A549 treated with GW870086 at 1 μM for 4 hours (cell line): Measurements from ENCODE around the gene OR6X1. TPM values are rescaled to one million over a fixed set of nuclear protein-coding genes. Genes with fewer than 3 reads are reported as not detected.

Experiments
- total RNA-seq: library from RNA; stranded (reverse); fragments of 200-300 nt; extraction: Qiagen RNA extraction; gene quantifications from 5 replicates; pipeline ENCODE4 v1.2.3, GENCODE V29; 2022; ENCODE audit warnings: low read depth

OR6X1 gene, protein sequence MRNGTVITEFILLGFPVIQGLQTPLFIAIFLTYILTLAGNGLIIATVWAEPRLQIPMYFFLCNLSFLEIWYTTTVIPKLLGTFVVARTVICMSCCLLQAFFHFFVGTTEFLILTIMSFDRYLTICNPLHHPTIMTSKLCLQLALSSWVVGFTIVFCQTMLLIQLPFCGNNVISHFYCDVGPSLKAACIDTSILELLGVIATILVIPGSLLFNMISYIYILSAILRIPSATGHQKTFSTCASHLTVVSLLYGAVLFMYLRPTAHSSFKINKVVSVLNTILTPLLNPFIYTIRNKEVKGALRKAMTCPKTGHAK
- not detected in 5 replicates for total RNA-seq

DNA sequence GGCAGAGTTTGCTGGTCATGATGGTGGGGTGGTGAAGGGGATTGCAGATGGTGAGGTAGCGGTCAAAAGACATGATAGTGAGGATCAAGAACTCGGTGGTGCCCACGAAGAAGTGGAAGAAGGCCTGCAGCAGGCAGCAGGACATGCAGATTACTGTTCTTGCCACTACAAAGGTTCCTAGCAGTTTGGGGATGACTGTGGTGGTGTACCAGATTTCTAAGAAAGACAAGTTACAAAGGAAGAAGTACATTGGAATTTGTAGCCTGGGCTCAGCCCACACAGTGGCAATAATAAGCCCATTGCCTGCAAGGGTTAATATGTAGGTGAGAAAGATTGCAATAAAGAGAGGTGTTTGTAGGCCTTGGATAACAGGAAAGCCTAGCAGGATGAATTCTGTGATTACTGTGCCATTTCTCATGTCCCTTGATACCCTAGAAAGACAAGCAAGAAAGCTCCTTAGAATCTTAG is at the start of gene OR6X1:
Gene OR6X1 (minus strand): TSS at position 418 of the 468 bp plus-strand sequence. CDS start 0 bp downstream, at position 418.

DNA sequence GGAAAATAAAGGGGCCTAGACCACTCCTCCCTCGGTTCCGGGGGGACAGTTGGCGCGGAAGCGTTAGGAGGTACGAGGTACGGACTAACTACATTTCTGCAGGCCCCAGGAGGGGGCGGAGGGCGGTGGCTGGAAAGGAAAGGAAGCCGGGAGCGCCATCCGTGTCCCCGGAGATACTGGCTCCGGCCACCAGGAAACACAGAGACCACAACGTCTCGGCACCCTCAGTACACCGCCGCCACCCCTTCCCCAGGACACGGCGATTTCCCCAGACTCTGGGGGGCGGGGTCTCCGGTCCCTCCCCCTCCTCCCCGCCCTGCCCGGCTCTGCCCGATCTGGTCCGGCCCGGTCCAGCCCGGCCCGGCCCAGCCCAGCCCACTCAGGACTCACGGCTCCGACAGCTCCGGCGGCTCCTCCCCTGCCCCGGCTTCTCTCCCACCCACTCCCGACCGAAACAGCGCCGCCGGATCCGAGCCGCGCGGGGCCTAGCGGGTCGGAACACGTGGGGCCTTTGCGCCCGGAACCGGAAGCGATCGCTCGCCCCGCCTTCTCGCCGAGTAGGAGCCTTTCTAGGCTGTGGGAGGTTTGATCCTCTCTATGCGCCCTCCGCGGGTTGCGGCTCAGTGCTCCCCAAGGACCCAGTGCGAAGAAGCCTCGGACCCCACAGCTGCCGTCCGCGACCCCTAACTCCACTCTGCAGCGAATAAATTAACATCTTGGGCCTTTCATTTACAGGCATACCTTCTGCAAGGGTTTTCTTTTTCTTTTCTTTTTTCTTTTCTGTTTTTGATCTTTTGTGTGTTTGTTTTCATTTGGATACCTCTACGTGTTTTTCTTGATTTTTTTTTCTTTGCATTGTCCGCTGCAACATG is 12.9 kb downstream of the OR6X1 start, which contains the start of gene ZNF202:
Gene ZNF202 (minus strand): TSS at position 502 of the 872 bp plus-strand sequence. CDS start 10,772 bp downstream, outside the sequence.

Other genes starting within 250 kb of the OR6X1 start
- gene SCN3B, start 99.9 kb downstream of the OR6X1 start, total RNA-seq: 0.10 to 0.22 TPM (median 0.13 TPM) in 5 replicates
- 8.3 to 11.0 TPM (median 10.6 TPM) in 5 replicates for gene ZNF202, start 12.9 kb downstream of the OR6X1 start, total RNA-seq
- not detected in 5 replicates for gene OR6M1, start 51.8 kb upstream of the OR6X1 start, total RNA-seq
- not detected in 5 replicates for gene TMEM225, start 131.2 kb upstream of the OR6X1 start, total RNA-seq
- gene OR8D4, start 147.6 kb upstream of the OR6X1 start, total RNA-seq: not detected in 5 replicates
- not detected in 5 replicates for gene OR4D5, start 185.1 kb upstream of the OR6X1 start, total RNA-seq
- not detected in 5 replicates for gene OR6T1, start 189.3 kb upstream of the OR6X1 start, total RNA-seq
- not detected in 5 replicates for gene OR10S1, start 223.3 kb upstream of the OR6X1 start, total RNA-seq
- not detected in 5 replicates for gene OR10G6, start 240.6 kb upstream of the OR6X1 start, total RNA-seq